NCI-H146 treated with DMSO at 0.1 percent for 48 hours (cell line): ENCODE results near the gene ST7.
"Not testable (repeated sequence)": the region's sequence is repeated elsewhere in the genome, so short reads cannot be mapped to it uniquely, and the experiment has no call there.

Experiments
- DNase-seq: peaks from one replicate; lab custom pipeline; 2025; ENCODE audit not compliant: unreplicated experiment; lab: John Stamatoyannopoulos, UW

The ST7 gene

GRCh38 chr7:117120321-117120720 lies 167.0 kb downstream of the ST7 start:
- DNase-seq = not testable (repeated sequence)

GRCh38 chr7:117122036-117122435 lies 168.7 kb downstream of the ST7 start:
- DNase-seq = not testable (repeated sequence)

GRCh38 chr7:117122536-117122935 lies 169.2 kb downstream of the ST7 start:
- no peak for DNase-seq

- no peak for DNase-seq
Measured at GRCh38 chr7:117123311-117123926, 170.1 kb downstream of the ST7 start.

GRCh38 chr7:117124591-117125220 lies 171.4 kb downstream of the ST7 start:
- DNase-seq = peak; percentile 92

- DNase-seq = no peak
Measured at GRCh38 chr7:117126676-117127075, 173.4 kb downstream of the ST7 start.

GRCh38 chr7:117127585-117128168 lies 174.4 kb downstream of the ST7 start:
- peak; percentile 70 for DNase-seq

GRCh38 chr7:117129521-117129955 lies 176.2 kb downstream of the ST7 start:
- DNase-seq = no peak

- DNase-seq = no peak
Measured at GRCh38 chr7:117130262-117130661, 177.0 kb downstream of the ST7 start.

- DNase-seq = no peak
Measured at GRCh38 chr7:117132321-117133120, 179.2 kb downstream of the ST7 start.

GRCh38 chr7:117133125-117133524 lies 179.8 kb downstream of the ST7 start:
- no peak for DNase-seq

GRCh38 chr7:117134411-117134810 lies 181.1 kb downstream of the ST7 start:
- DNase-seq = no peak

GRCh38 chr7:117134889-117135552 lies 181.7 kb downstream of the ST7 start:
- DNase-seq = no peak

- DNase-seq = no peak
Measured at GRCh38 chr7:117135553-117135891, 182.2 kb downstream of the ST7 start.

- DNase-seq = no peak
Measured at GRCh38 chr7:117137868-117138267, 184.6 kb downstream of the ST7 start.

GRCh38 chr7:117138495-117138894 lies 185.2 kb downstream of the ST7 start:
- no peak for DNase-seq

- no peak for DNase-seq
Measured at GRCh38 chr7:117138981-117139380, 185.7 kb downstream of the ST7 start.

- DNase-seq = no peak
Measured at GRCh38 chr7:117139397-117139984, 186.2 kb downstream of the ST7 start.

- no peak for DNase-seq
Measured at GRCh38 chr7:117140921-117141320, 187.6 kb downstream of the ST7 start.

- no peak for DNase-seq
Measured at GRCh38 chr7:117143066-117143465, 189.8 kb downstream of the ST7 start.

GRCh38 chr7:117143580-117143979 lies 190.3 kb downstream of the ST7 start:
- DNase-seq = no peak
